Neuron (in vitro differentiated cells): ENCODE data around the gene DSC1.
"Not testable (repeated sequence)": the region's sequence is repeated elsewhere in the genome, so short reads cannot be mapped to it uniquely, and the experiment has no call there.

Source experiments
- H2AFZ ChIP-seq: one replicate; pipeline ENCODE4 v1.6.1; 2013; ENCODE audit warnings: low read depth, mild to moderate bottlenecking, inconsistent platforms, low read length, moderate library complexity
- H3K27me3 ChIP-seq: one replicate; pipeline ENCODE4 v1.6.1; 2013; ENCODE audit warnings: low read length; ENCODE audit not compliant: insufficient read depth
- H3K36me3 ChIP-seq: one replicate; pipeline ENCODE4 v1.6.1; 2013; ENCODE audit warnings: low read length; ENCODE audit not compliant: insufficient read depth
- H3K4me1 ChIP-seq: one replicate; pipeline ENCODE4 v1.6.1; 2013; ENCODE audit warnings: low read length; ENCODE audit not compliant: insufficient read depth
- H3K4me3 ChIP-seq: 2 replicates; pipeline ENCODE4 v1.5.1; 2013; ENCODE audit warnings: mild to moderate bottlenecking, low read length, moderate library complexity
- H3K9me3 ChIP-seq: one replicate; pipeline ENCODE4 v1.6.1; 2013; ENCODE audit warnings: low read length

DSC1 gene

DNA sequence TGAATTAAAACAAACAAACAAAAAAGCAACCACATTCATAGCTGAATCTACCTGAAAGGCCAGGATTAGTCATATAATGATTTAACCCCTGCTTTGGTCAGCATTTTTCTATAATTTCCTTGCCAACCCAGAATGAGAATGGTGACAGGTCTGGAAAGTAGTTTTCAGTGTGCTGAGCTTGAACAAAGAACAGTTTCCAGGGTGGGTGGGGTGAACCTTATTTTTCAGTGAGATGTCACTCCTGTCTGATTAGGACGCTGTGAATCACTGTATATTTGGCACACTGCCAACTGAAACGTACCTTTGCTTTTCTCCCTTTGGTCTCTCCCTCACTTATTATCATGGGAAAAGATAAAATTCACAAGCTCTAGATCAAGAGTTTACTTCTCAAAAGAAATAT, 35.0 kb upstream of the DSC1 start:
- Histone ChIP-seq H3K27me3 (no peaks in the 10 kb centered on the region), H3K4me1 (peaks cover 19% of the 10 kb centered on the region), H3K4me3 (no peak overlapping the region), H3K9me3 (no peaks in the 10 kb centered on the region), H3K36me3 (no peaks in the 10 kb centered on the region), H2AFZ (no peak overlapping the region)

DNA sequence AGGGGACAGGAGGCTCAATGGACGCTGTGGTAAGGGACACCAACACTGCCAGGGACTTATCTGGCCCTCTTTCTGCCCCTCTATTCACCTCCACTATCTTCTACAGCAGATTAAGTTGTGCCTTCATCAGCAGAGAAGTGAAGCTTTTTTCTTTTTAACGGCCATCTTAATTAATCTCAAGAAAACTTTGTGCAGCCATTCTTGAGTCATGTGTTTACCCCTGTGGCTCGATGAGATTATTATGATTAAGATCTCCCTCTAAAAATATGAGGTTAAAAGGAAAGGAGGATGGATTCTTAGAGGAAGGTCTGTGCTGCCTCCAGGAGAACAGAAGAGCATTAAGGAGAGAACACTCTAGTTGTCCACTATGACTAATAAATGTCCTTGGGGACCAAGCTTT, 32.4 kb upstream of the DSC1 start:
- Histone ChIP-seq H3K4me3 (no peak overlapping the region), H3K4me1 (peaks cover 13% of the 10 kb centered on the region), H3K9me3 (no peaks in the 10 kb centered on the region), H3K36me3 (no peaks in the 10 kb centered on the region), H2AFZ (no peak overlapping the region), H3K27me3 (no peaks in the 10 kb centered on the region)

DNA sequence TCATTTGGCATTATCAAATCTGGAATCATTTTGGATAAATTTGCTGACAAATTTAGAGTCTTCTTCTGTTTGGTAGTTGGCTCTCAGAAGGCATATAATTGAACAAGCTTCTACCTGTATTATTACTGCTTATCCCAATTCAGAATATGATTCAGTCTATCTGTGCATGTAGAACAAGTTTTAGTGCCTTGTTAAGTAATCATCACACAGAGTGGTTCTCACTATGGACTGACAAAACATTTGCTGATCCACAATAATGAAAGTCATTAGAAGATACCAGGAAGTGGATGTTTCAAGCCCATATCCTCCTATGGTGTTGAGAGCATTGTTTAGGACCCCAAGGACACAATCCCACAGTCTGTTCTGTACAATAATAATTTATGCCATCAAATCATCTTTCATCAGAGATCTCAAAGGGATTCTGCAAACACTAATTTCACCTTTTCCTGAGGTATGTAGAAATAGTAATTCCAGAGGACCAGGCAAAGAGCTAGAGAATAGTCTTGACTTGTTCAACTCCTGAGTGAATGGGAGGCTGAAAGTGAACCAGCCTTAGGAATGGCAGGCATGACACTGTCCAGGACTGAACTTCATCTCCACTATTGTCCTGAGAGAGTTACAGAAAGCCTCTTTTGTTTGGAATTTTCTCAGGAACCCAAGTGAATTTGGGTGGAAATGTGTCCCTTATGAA, 29.6 kb upstream of the DSC1 start:
- H3K27me3 ChIP-seq, result no peaks in the 10 kb centered on the region
- no peak overlapping the region for H2AFZ ChIP-seq
- no peaks in the 10 kb centered on the region for H3K9me3 ChIP-seq
- no peaks in the 10 kb centered on the region for H3K36me3 ChIP-seq
- H3K4me3 ChIP-seq, result no peak overlapping the region
- peaks cover 2% of the 10 kb centered on the region for H3K4me1 ChIP-seq

DNA sequence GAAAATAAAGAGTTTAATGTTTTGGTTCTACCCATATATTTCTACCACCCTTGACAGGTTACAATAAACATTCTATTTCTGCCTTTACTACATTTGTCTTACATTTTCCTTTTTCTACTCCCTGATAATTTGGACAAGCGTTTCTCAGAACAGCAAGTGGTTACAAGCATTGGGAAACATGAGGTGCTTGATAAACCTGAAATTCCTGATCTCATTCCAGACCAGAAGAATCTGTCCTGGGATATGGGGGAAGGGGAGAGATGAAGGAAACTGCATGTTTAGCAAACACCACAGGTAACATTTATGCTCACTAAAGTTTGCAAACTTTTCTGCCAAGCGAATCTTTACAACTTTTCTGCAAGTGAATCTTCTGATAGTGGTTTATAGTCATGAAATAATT, 28.3 kb upstream of the DSC1 start:
- H3K4me1 ChIP-seq, result peaks cover 2% of the 10 kb centered on the region
- no peaks in the 10 kb centered on the region for H3K9me3 ChIP-seq

DNA sequence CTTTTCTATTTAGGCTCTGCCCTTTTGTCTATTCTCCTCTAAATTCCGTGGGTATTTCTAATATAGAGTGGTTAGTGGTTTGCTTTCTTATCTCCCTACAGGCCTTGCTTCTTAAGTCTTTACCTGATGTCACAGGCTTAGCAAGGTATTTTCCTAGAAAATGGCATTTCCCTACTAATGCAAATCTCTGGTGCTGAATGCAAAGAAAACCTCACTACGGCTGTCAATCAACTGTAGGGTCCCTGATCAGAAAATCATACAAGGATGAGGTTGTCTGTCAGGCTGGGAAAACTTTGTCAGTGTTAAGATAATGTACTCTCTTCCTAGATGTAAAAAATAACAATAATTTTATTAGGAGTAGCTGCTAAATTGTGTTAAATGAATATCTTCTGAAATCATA, 27.1 kb upstream of the DSC1 start:
- no peaks in the 10 kb centered on the region for H3K27me3 ChIP-seq
- H2AFZ ChIP-seq, result no peak overlapping the region
- H3K4me1 ChIP-seq, result peaks cover 7% of the 10 kb centered on the region
- H3K9me3 ChIP-seq, result no peaks in the 10 kb centered on the region
- no peaks in the 10 kb centered on the region for H3K36me3 ChIP-seq
- no peak overlapping the region for H3K4me3 ChIP-seq

More for the DNA sequence above, 28.3 kb upstream of the DSC1 start:
- Histone ChIP-seq H3K27me3 (no peaks in the 10 kb centered on the region), H3K4me3 (no peak overlapping the region), H3K36me3 (no peaks in the 10 kb centered on the region), H2AFZ (no peak overlapping the region)

DNA sequence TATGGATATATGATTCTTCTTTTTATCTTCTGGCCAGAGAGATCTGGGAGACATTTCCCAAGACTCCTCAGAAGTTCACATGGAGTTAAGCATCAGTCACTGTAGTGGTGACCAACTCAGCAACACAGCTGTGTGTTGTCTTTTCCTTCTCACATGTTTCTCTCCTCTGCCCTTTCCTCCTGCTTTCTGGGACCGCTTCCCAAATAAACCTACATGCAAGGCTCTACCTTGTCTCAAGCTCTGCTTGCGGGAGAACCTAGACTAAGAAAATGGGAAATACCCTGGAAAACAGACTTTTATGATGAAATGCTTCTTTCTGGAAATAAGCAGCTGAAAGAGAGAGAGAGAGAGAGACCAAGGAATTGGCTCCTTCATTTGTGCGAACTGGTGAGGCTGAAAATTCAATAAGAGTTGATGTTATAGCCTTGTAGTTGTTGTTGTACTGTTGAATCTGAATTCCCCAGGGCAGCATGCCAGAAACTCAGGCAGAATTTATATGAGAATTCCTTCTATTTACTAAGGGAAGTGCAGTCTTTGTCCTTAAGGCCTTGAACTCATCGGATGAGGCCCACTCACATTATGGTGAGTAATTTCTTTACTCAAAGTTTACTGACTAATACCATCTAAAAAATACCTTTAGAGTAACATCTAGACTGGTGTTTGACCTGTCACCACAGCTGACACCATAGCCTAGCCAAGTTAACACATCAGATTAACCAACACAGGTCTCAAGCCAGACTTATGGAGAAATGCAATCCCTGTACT, 22.7 kb upstream of the DSC1 start:
- H3K36me3 ChIP-seq, result no peaks in the 10 kb centered on the region
- H3K27me3 ChIP-seq, result peaks cover 2% of the 10 kb centered on the region
- no peaks in the 10 kb centered on the region for H3K9me3 ChIP-seq
- H3K4me3 ChIP-seq, result no peak overlapping the region
- H3K4me1 ChIP-seq, result peaks cover 5% of the 10 kb centered on the region
- no peak overlapping the region for H2AFZ ChIP-seq

DNA sequence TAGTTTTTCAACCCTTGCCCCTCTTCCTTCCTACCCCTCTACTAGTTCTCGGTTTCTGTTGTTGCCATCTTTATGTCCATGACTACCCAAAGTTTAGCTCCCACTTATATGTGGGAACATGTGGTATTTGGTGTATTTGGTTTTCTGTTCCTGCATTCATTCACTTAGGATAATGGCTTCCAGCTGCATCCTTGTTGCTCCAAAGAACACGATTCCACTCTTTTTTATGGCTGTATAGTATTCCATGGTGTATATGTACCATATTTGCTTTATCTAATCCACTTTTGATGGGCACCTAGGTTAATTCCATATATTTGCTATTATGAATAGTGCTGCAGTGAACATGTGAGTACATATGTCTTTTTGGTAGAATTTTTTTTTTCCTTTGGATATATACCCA, 20.6 kb upstream of the DSC1 start:
- no peaks in the 10 kb centered on the region for H3K9me3 ChIP-seq
- peaks cover 5% of the 10 kb centered on the region for H3K4me1 ChIP-seq

DNA sequence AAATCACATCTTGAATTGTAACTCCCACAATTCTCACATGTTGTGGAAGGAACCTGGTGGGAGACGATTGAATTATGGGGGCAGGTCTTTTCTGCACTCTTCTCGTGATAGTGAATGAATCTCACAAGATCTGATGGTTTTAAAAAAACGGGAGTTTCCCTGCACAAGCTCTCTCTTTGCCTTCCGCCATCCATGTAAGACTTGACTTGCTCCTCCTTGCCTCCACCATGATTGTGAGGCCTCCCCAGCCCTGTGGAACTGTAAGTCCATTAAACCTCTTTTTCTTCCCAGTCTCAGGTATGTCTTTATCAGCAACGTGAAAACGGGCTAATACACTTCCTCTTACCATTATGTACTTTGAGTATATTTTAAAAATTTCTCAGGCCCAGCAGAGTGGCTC, 14.7 kb upstream of the DSC1 start:
- not testable (repeated sequence) for H3K4me3 ChIP-seq, H3K27me3 ChIP-seq, H3K4me1 ChIP-seq, H2AFZ ChIP-seq, H3K9me3 ChIP-seq, H3K36me3 ChIP-seq

More for the DNA sequence above, 20.6 kb upstream of the DSC1 start:
- Histone ChIP-seq H3K36me3 (no peaks in the 10 kb centered on the region), H3K27me3 (peaks cover 2% of the 10 kb centered on the region), H2AFZ (no peak overlapping the region), H3K4me3 (no peak overlapping the region)

DNA sequence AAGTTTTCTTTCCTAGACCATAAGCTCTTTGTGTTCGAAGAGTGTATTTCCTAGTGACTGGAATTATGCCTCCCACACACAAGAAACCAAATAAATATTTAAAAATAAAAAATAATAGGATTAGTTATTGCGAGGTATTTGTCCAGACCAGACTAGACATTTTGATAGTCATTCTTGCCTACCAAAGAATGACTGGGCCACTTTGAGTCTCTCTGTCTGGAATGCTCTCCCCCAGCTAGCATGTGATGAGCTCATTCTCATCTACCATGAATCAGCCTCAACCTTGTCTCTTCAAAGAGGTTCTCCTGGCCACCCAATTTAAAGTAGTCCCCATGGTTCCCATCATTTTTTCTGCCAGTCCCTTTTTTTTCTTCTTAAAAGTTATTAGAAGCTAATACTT, 13.9 kb upstream of the DSC1 start:
- H3K4me3 ChIP-seq, result no peak overlapping the region
- H2AFZ ChIP-seq, result no peak overlapping the region
- H3K36me3 ChIP-seq, result no peaks in the 10 kb centered on the region
- H3K27me3 ChIP-seq, result no peaks in the 10 kb centered on the region
- no peaks in the 10 kb centered on the region for H3K4me1 ChIP-seq
- H3K9me3 ChIP-seq, result no peaks in the 10 kb centered on the region

DNA sequence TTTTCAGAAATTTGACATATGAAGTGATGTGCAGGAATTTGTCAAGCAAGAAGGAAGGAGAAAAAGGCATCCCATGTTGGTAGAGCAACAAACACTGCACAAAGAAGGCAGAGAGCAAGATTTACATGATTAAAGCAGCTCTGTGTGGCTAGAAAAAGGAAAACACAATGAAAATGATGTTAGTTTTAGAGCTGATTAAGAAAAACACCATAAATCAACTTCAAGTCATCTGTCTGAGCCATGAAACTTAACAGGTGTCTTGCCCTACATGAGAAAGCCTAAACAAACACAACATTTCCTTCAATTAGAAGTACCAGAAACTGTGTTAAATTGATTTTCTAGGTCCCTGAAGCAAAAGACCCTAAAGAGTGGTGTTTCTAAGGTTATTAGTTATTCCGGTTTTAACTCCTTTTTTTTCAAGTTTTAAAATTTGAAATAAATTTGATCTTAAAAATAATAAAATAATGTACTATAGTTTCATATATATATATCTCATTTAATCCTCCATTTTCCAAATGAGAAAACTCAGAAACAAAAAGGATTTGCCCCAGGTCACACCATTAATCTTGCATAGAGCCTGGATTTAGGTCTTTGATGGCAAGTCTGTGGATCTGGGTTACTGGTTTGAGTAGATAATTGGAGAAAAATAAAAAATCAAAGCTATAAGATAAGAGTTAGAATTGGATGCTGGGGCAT, 8.6 kb upstream of the DSC1 start:
- H3K9me3 ChIP-seq, result no peaks in the 10 kb centered on the region
- no peak overlapping the region for H3K4me3 ChIP-seq
- no peak overlapping the region for H2AFZ ChIP-seq
- peaks cover 8% of the 10 kb centered on the region for H3K4me1 ChIP-seq
- H3K27me3 ChIP-seq, result no peaks in the 10 kb centered on the region
- H3K36me3 ChIP-seq, result no peaks in the 10 kb centered on the region

DNA sequence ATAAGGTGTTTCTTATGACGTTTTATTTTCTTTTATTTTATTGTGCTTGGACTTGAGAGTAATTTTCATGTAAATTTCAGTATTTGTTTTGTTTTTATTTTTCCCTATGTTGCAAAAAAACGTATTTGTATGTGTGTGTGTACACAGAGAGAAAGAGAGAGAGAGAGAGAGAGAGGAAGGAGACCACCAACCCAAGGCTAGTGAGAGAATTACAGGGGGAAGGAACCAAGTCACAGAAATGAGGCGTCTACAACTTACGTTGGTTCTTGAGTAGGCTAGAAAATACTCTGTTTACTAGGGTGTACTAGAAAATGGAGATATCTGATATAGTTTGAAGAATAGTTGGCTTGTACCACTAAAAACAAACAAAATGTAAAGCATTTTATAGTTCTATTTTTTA, 7.7 kb upstream of the DSC1 start:
- H2AFZ ChIP-seq, result no peak overlapping the region
- no peaks in the 10 kb centered on the region for H3K9me3 ChIP-seq
- no peaks in the 10 kb centered on the region for H3K27me3 ChIP-seq
- no peaks in the 10 kb centered on the region for H3K36me3 ChIP-seq
- H3K4me1 ChIP-seq, result peaks cover 8% of the 10 kb centered on the region
- no peak overlapping the region for H3K4me3 ChIP-seq

DNA sequence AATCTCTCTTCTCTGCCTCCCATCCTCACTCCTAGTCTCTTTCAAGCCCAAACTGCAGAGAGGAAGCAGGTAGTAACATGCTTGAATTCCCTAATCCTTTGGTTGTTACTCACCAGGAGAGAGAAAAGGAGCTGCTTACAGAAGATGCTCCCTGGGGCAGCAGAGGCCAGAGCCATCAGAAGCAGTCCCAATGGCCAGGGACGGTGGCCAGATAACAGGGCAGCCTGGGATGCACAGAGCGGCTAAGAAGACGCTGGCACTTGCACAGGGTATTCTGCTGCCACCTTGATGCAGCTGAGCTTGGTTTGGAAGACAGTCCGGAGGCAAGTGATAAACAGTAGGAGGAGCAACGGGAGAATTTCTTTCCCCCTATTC, 250 bp downstream of the DSC1 start:
- H3K27me3 ChIP-seq, result no peaks in the 10 kb centered on the region
- no peaks in the 10 kb centered on the region for H3K36me3 ChIP-seq
- peaks cover 2% of the 10 kb centered on the region for H3K4me1 ChIP-seq
- H3K9me3 ChIP-seq, result no peaks in the 10 kb centered on the region
- H2AFZ ChIP-seq, result no peak overlapping the region
- H3K4me3 ChIP-seq, result no peak overlapping the region

DNA sequence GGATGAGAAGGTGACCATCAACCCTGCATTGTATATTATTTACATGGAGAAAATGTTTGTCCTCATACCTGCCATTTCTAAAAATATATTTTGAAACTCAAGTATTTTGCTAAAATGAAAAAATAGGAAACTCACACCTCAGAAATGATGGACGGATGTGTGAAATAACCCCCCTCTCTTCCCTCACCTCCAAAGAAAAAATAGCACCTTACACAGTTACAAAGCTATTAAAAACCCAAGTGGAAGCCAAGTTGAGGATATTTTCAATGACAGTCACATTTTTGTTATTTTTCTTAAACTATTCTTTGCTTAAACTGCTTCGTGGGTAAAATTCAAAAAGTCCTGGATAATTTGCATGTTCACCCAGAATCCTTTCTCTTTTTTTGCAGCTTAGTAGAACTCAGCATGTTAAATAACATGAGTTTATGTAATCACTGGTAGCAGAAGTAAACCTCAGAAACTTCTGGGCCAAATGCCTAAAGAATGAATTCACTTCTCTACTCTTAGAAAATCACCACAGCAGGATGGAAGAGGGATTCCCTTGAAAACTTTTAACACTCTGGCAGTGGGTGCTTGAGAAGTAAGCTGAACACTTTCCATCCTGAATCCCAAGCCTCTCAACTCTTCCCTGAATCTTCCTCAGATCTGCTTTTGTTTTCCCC, 768 bp downstream of the DSC1 start:
- H3K4me1 ChIP-seq, result peaks cover 5% of the 10 kb centered on the region
- no peaks in the 10 kb centered on the region for H3K36me3 ChIP-seq
- no peak overlapping the region for H3K4me3 ChIP-seq
- H2AFZ ChIP-seq, result no peak overlapping the region
- H3K9me3 ChIP-seq, result no peaks in the 10 kb centered on the region
- H3K27me3 ChIP-seq, result no peaks in the 10 kb centered on the region
